SK-N-SH (cell line): ENCODE data around the gene MGME1. TPM values are rescaled to one million over a fixed set of nuclear protein-coding genes. Genes with fewer than 3 reads are reported as not detected.

ENCODE experiments used
- CTCF ChIA-PET: fragments of 300-600, 350-600 bp; formaldehyde crosslinking; extraction: SDS; loops from one replicate; lab custom pipeline; 2021; lab: Yijun Ruan, JAX
- POLR2A ChIA-PET: fragments of 350-600 bp; sonication (Branson Sonifier 250); formaldehyde crosslinking; extraction: SDS; loops from one replicate; lab custom pipeline; 2020; ENCODE audit warnings: antibody characterized with exemption, inconsistent platforms; lab: Yijun Ruan, JAX
- DNase-seq: peaks from one replicate; pipeline ENCODE4 v3.0.0; 2012
- H2AFZ ChIP-seq: fragments of 200-600 bp; sonication (generic); 2 replicates; pipeline ENCODE4 v1.8.1; 2016; ENCODE audit warnings: antibody characterized with exemption, mild to moderate bottlenecking, low read depth
- H3F3A ChIP-seq: fragments of 200-600 bp; sonication (generic); replicated peaks from 2 replicates; pipeline ENCODE3; 2016; ENCODE audit warnings: antibody characterized with exemption, mild to moderate bottlenecking; ENCODE audit not compliant: insufficient read depth
- H3K27ac ChIP-seq, 2 experiments: fragments of 200-500 bp in 1 of 2; fragments of 200-600 bp in 1 of 2; sonication (Bioruptor generic) in 1 of 2; sonication (generic), shearing (Covaris generic) in 1 of 2; 2 replicates each; pipeline versions ENCODE4 v1.5.1 to v1.6.1; 2014 to 2016; ENCODE audit warnings: low read depth in 2 of 2, inconsistent platforms in 1 of 2, low read length in 1 of 2, mild to moderate bottlenecking in 1 of 2, mixed read lengths in 1 of 2
- H3K27me3 ChIP-seq: fragments of 200-600 bp; sonication (generic), shearing (Covaris generic); 2 replicates; pipeline ENCODE4 v1.6.1; 2016; ENCODE audit warnings: mixed run types; ENCODE audit not compliant: insufficient read depth
- H3K36me3 ChIP-seq, 2 experiments: fragments of 200-500 bp in 1 of 2; fragments of 200-600 bp in 1 of 2; sonication (Bioruptor generic) in 1 of 2; sonication (generic) in 1 of 2; replicated peaks in 1 of 2; 2 replicates each; pipeline versions ENCODE3 to v1.5.1; 2014 to 2016; ENCODE audit warnings: low read length in 1 of 2, mild to moderate bottlenecking in 1 of 2; ENCODE audit not compliant: insufficient read depth in 2 of 2, control insufficient read depth in 1 of 2
- H3K4me1 ChIP-seq, 2 experiments: fragments of 200-500 bp in 1 of 2; fragments of 200-600 bp in 1 of 2; sonication (Bioruptor generic) in 1 of 2; sonication (generic), shearing (Covaris generic) in 1 of 2; 2 replicates each; pipeline versions ENCODE4 v1.5.1 to v1.6.1; 2014 to 2016; ENCODE audit warnings: low read depth in 1 of 2, low read length in 1 of 2, mixed run types in 1 of 2; ENCODE audit not compliant: insufficient read depth in 2 of 2, control insufficient read depth in 1 of 2
- H3K4me2 ChIP-seq: fragments of 200-600 bp; sonication (generic), shearing (Covaris generic); 2 replicates; pipeline ENCODE4 v1.6.1; 2017; ENCODE audit warnings: mixed run types
- H3K4me3 ChIP-seq, 2 experiments: fragments of 200-500 bp in 1 of 2; fragments of 200-600 bp in 1 of 2; sonication (Bioruptor generic) in 1 of 2; sonication (generic), shearing (Covaris generic) in 1 of 2; 2 replicates each; pipeline versions ENCODE4 v1.5.1 to v1.8.1; 2014 to 2016; ENCODE audit warnings: low read depth in 2 of 2, inconsistent platforms in 1 of 2, low read length in 1 of 2, mild to moderate bottlenecking in 1 of 2, mixed read lengths in 1 of 2, moderate library complexity in 1 of 2
- H3K79me2 ChIP-seq: fragments of 200-600 bp; sonication (generic); 2 replicates; pipeline ENCODE4 v1.8.1; 2017; ENCODE audit warnings: mild to moderate bottlenecking; ENCODE audit not compliant: insufficient read depth
- H3K9ac ChIP-seq: fragments of 200-600 bp; sonication (generic); 2 replicates; pipeline ENCODE4 v1.6.1; 2017; ENCODE audit warnings: mixed run types
- H3K9me2 ChIP-seq: fragments of 200-600 bp; sonication (generic); 2 replicates; pipeline ENCODE4 v1.6.1; 2017; ENCODE audit warnings: mixed run types
- H3K9me3 ChIP-seq: fragments of 200-600 bp; sonication (generic); 2 replicates; pipeline ENCODE4 v1.6.1; 2017; ENCODE audit warnings: mixed run types, mild to moderate bottlenecking, moderate library complexity
- H4K20me1 ChIP-seq: fragments of 200-600 bp; sonication (generic); 2 replicates; pipeline ENCODE4 v1.6.1; 2017; ENCODE audit warnings: mild to moderate bottlenecking, mixed run types; ENCODE audit not compliant: insufficient read depth
- CTCF ChIP-seq: fragments of 200-600 bp; sonication (generic); IDR thresholded peaks from 2 replicates; pipeline ENCODE4 v1.6.1; 2017; ENCODE audit warnings: antibody characterized with exemption, mild to moderate bottlenecking, moderate library complexity
- ELF1 ChIP-seq: IDR thresholded peaks from 2 replicates; pipeline ENCODE4 v1.4.0; 2012
- GABPA ChIP-seq: IDR thresholded peaks from 2 replicates; pipeline ENCODE4 v1.4.0; 2012; ENCODE audit warnings: low read depth, mild to moderate bottlenecking
- GATA2 ChIP-seq: sonication (generic); formaldehyde crosslinking; IDR thresholded peaks from 2 replicates; pipeline ENCODE4 v1.5.0; 2020; ENCODE audit warnings: mild to moderate bottlenecking, missing genetic modification reagents
- IRF3 ChIP-seq: fragments of 150-350 bp; IDR thresholded peaks from 2 replicates; pipeline ENCODE4 v1.6.1; 2016; ENCODE audit warnings: mild to moderate bottlenecking, low read depth, low read length
- MAX ChIP-seq: IDR thresholded peaks from 2 replicates; pipeline ENCODE4 v1.4.0; 2012; ENCODE audit warnings: low read depth
- MXI1 ChIP-seq: IDR thresholded peaks from 2 replicates; pipeline ENCODE4 v1.6.1; 2012; ENCODE audit warnings: mild to moderate bottlenecking, low read depth, low read length, improper control_type of control experiment
- NRF1 ChIP-seq: IDR thresholded peaks from 2 replicates; pipeline ENCODE4 v1.6.1; 2012; ENCODE audit warnings: low read depth, mild to moderate bottlenecking, low read length
- RAD21 ChIP-seq: IDR thresholded peaks from 2 replicates; pipeline ENCODE4 v1.6.1; 2012; ENCODE audit warnings: mild to moderate bottlenecking, low read length
- RCOR1 ChIP-seq: fragments of 150-350 bp; IDR thresholded peaks from 2 replicates; pipeline ENCODE4 v1.6.1; 2017; ENCODE audit warnings: antibody characterized with exemption, low read length
- RFX5 ChIP-seq: IDR thresholded peaks from 2 replicates; pipeline ENCODE4 v1.6.1; 2012; ENCODE audit warnings: mild to moderate bottlenecking, improper control_type of control experiment, low read length
- RXRA ChIP-seq: IDR thresholded peaks from 2 replicates; pipeline ENCODE4 v1.4.0; 2012; ENCODE audit warnings: low read depth, mild to moderate bottlenecking, borderline replicate concordance
- USF1 ChIP-seq: IDR thresholded peaks from 2 replicates; pipeline ENCODE4 v1.4.0; 2012; ENCODE audit warnings: low read depth, borderline replicate concordance
- USF2 ChIP-seq: fragments of 150-350 bp; IDR thresholded peaks from 2 replicates; pipeline ENCODE4 v1.6.1; 2017; ENCODE audit warnings: antibody characterized with exemption, low read length, low read depth, borderline replicate concordance
- WGBS: methylation state at CpG from one replicate; pipeline ENCODE4 v1.1.6; 2017; ENCODE audit warnings: low lambda C conversion rate; 5-methylcytosine and 5-hydroxymethylcytosine counted together
- polyA plus RNA-seq, 3 experiments: library from polyadenylated mRNA; depleted of rRNA; stranded (reverse); fragments of >200 nt; gene quantifications; 2 replicates each; pipeline ENCODE4 v1.2.3, GENCODE V29; 2012

Gene MGME1
- polyA plus RNA-seq, 1 of the 3 experiments (the other 2 are of a cell fraction): 7.9 TPM

GRCh38 chr20:17933711-17934110 lies 35.1 kb upstream of the MGME1 start:
- peaks cover 0 to 7% of the 10 kb centered on the region in 2 experiments; a peak in 1 of 4 replicates for H3K4me1 ChIP-seq
- H3K4me3 ChIP-seq: no peak overlapping the region
- CTCF ChIA-PET: interaction anchor here (0.6 to 7.0 kb wide), 4 partner anchors 11 to 298 kb away, joined by 3 to 75 read pairs (median 6); partner anchors contain the start of gene RRBP1
- TF ChIP-seq RCOR1 (no peak), GABPA (no peak), ELF1 (no peak), RAD21 (no peak), CTCF (no peak), MAX (no peak), IRF3 (no peak), NRF1 (no peak), RXRA (no peak), MXI1 (no peak)
- H3K36me3 ChIP-seq: no peaks in the 10 kb centered on the region
- no peaks in the 10 kb centered on the region for H3K9me2 ChIP-seq
- no peaks in the 10 kb centered on the region for H3K79me2 ChIP-seq
- no peaks in the 10 kb centered on the region for H3K27me3 ChIP-seq
- H3K9me3 ChIP-seq: no peaks in the 10 kb centered on the region
- H2AFZ ChIP-seq: no peak overlapping the region
- H3K4me2 ChIP-seq: no peak overlapping the region
- 92% methylated on average over 5 of the region's 5 CpGs for WGBS
- POLR2A ChIA-PET: no interaction called here
- H3F3A ChIP-seq: no peaks in the 10 kb centered on the region
- H4K20me1 ChIP-seq: no peaks in the 10 kb centered on the region
- DNase-seq: no peak
- H3K9ac ChIP-seq: no peak overlapping the region
- no peak overlapping the region for H3K27ac ChIP-seq

- H3K27me3 ChIP-seq: no peaks in the 10 kb centered on the region
- no peak overlapping the region for H2AFZ ChIP-seq
- POLR2A ChIA-PET: no interaction called here
- no peak for DNase-seq
- no peaks in the 10 kb centered on the region for H3K9me3 ChIP-seq
- no peak overlapping the region for H3K9ac ChIP-seq
- TF ChIP-seq GABPA (no peak), IRF3 (no peak), GATA2 (no peak), ELF1 (no peak), MAX (no peak), RFX5 (no peak), USF1 (no peak), MXI1 (no peak), CTCF (no peak), USF2 (no peak)
- TF ChIP-seq, all 33 proteins: peak for 0
- no peaks in the 10 kb centered on the region for H3F3A ChIP-seq
- no peak overlapping the region for H3K4me3 ChIP-seq
- no peaks in the 10 kb centered on the region for H3K79me2 ChIP-seq
- H3K4me2 ChIP-seq: no peak overlapping the region
- H4K20me1 ChIP-seq: no peaks in the 10 kb centered on the region
- no peaks in the 10 kb centered on the region for H3K36me3 ChIP-seq
- H3K27ac ChIP-seq: no peak overlapping the region
- CTCF ChIA-PET: interaction anchor here (0.6 to 7.0 kb wide), 5 partner anchors 11 to 298 kb away, joined by 3 to 75 read pairs (median 3); partner anchors contain the start of gene RRBP1
- no peaks in the 10 kb centered on the region for H3K9me2 ChIP-seq
- 81% methylated on average over 16 of the region's 16 CpGs for WGBS
- peaks cover 0 to 11% of the 10 kb centered on the region in 2 experiments; a peak in 1 of 4 replicates for H3K4me1 ChIP-seq
Observed at GRCh38 chr20:17934141-17934862, 34.5 kb upstream of the MGME1 start.
